Epidermal melanocyte (primary cell): ENCODE measurements around the gene P2RX6.
A peak's percentile ranks its signal among the peaks of the same experiment; 100 is the strongest.

Experiments
- DNase-seq: peaks from one replicate; pipeline ENCODE4 v3.0.0; 2011; ENCODE audit warnings: low spot score; ENCODE audit not compliant: insufficient read length

P2RX6 gene

GRCh38 chr22:21012446-21013407 is 2.2 kb upstream of the P2RX6 start:
- DNase-seq = no peak

DNA sequence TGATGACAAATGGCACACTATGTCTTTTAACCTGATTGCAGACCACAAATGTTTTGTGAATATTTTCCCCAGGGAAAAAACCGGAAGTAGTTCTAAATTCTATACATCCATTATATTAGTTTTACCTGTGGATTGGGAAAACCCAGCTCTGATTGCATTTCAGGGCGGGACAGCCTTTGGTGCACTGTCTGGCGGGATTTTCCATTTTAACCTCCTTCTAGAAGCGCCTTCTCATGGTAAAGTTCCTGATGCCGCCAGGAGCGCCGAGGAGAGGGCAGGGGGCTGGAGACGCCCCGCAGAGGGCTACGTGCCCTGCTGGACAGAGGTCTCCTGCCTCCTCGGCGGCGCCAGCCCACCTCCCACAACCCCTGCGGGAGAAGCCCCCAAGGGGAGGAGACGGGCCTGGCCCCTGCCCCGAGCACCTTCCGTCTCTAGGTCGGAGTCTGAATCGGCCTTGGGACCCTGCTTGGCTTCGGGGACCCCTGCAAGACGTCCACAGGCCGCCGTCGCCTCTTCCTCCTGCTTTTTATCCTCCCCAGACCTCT is 1.2 kb upstream of the P2RX6 start:
- no peak for DNase-seq

DNA sequence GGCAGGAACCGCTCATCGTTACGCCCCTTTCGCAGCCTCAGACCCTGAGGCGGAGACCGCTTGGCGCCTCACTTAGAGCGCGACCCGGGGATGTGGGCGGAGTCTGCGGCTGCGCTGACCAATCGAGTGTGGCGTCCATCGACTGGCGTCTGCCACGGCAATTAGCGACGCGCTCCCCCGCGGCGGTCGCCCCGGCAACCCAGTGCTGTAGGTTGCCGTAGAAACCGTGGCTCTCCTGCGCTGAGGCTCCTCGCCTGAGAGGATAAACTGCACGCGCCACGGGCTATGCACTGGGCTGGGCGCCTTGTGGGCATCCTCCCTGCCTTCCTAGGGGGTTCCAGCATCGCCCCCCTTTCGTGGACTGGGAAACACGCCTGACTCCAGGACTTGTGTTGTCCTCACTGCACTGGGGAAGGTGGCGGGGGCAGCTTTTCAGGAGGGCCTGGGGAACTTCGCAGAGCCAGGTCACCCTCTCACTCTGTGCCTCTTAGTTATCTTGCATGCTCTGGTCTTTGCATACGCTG is 701 bp upstream of the P2RX6 start:
- DNase-seq = peak; percentile 97

- no peak for DNase-seq
Measured at GRCh38 chr22:21015466-21016006, 571 bp downstream of the P2RX6 start.

DNA sequence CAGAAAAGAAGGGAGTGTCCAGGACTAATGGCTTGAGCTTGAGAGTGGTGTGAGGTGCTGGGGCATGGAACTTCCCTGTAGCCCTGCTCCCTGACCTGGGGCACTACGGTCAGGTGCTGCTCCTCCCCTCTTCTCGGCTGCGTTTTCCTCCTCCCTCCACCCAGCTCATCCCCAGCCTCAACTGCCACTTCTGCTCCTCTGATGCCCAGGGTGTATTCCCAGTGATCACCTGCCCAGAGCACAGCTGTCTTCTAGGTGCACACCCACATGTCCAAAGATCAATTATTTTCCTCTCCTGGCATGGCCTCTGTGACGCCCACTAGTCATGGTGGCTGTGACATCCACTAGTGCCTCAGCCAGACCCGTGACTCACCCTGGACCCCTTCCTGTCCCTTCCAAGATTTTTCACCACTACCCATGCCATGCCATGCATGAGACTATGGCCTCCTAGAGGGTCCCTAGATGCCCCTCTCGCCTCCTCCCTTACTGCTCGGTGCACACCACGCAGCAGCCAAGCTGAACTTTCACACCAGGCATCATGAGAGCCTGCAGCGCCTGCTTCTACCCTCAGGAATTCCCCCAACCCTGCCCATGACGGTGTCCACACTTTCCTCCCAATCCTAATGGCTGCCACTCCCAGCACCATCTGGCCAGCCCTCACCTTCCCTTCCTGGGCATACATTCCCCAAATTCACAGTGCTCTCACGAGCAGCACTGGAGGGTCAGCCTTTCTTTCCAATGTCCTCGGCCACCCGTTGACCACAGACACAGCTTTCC is 1.9 kb downstream of the P2RX6 start:
- DNase-seq = no peak

DNA sequence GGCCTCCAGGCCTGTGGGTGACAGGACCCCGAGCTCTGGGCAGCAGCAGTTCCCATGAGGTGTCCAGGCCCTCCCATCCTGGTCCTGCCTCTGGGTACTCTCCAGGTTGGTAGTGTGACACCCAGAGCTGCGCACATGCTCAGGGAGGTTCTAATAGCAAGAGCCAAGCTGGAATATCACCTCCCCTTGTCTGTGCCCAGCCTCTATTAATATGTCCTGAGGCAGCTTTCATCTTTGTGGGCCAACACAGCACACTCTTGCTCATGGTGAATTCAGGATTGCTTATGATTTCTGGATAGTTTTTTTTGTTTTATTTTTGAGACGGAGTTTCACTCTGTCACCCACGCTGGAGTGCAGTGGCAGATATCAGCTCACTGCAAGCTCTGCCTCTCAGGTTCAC is 3.3 kb downstream of the P2RX6 start:
- no peak for DNase-seq

DNA sequence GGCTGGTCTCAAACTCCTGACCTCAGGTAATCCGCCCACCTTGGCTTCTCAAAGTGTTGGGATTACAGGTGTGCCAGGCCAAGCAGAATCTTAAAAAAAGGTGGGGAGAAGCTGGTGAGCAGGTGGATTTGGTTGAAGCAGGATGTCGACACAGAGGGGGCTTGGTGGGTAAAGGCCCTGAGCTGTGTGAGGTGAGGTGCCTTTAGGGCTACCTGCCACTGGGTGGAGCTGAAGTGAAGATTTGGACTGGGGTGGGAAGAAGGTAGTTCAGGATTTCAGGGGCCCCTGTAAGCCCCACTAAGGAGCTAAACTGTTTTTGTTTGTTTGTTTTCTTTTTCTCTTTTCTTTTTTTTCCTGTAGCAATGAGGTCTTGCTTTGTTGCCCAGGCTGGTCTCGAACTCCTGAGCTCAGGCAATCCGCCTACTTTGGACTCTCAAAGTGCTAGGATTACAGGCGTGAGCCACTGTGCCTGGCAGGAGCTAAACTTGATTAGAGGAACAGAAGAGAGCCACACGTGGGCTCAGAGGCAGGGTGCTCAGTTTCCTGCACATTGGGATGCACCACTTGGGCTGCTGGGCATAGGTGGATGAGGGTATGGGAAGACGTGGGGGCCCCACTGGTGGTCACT is 6.0 kb downstream of the P2RX6 start:
- DNase-seq = no peak

DNA sequence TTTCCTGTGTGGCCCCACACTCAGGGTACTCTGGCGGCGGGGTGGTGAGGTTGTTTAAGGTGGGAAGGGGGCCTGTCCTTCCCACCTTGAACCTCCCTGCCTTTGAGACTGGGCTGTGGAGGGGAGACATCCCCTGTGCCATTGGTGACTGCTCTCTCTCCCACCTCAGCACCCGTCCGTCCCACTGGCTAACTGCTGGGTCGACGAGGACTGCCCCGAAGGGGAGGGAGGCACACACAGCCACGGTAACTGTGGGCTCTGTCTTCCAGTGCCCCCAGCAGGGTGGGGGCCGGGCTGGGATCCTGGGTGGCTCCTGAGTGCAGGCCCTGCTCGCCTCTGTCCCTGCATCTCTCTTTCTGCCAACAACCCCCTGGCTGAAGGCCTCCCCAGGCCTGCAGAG is 7.5 kb downstream of the P2RX6 start:
- DNase-seq = no peak

DNA sequence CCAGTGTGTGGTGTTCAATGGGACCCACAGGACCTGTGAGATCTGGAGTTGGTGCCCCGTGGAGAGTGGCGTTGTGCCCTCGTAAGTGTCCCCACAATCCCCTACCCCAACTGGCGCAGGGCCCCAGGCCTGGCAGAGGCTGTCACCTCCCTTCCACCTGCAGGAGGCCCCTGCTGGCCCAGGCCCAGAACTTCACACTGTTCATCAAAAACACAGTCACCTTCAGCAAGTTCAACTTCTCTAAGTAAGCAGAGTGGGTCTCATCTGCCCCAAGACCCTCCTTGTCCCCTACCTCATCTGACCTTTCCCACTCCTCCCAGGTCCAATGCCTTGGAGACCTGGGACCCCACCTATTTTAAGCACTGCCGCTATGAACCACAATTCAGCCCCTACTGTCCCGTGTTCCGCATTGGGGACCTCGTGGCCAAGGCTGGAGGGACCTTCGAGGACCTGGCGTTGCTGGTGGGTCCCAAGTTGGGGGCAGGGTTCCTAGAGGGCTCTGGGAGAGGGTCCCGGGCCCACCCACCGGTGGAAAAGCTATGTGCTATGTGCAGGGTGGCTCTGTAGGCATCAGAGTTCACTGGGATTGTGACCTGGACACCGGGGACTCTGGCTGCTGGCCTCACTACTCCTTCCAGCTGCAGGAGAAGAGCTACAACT is 8.1 kb downstream of the P2RX6 start:
- no peak for DNase-seq

- peak; percentile 5 for DNase-seq
Measured at GRCh38 chr22:21025266-21025665, 10.3 kb downstream of the P2RX6 start.

- DNase-seq = no peak
Measured at GRCh38 chr22:21025763-21026755, 11.1 kb downstream of the P2RX6 start.

DNA sequence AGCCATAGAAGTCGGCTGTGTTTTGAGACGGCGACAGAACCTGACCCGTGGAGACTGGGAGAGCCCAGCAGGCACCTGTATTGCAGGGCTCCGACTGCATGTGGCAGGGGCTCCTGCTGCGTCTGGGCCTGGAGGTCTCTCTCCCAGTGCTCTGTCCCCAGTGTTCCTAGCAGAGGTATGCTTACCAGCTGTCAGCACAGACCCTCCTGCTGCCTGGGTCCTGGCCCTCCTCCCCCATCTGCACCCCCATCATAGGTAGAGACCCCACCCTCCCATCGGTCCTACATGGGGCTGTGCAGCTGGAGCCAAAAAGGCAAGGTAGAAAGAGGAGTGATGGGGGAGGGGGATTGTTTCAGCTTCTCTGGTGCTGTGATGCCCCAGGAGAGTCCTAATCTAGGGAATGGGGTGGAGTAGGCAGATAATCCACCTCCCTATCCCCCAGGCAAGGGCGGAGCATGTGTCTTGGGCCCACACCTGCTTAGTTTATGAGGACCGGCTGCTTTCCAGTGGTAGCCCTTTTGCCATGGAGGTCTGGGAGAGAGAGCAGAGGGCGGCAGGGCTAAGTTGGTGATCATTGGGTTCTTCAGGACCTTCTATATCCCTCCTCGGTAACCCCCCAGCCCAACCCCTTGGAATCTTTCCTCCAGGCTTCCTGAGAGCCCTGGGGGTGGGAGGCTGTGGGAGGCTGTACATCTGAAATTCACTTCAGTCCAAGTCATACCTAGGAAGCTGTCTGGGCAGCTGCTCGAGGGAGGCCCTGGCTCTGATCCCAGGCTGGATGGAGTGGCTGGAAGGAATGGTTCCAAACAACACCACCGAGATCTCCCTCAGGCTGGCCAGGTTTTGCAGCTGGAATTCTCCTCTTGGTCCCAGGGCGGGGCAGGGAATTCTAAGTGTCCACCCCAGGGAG is 12.1 kb downstream of the P2RX6 start:
- DNase-seq = no peak

DNA sequence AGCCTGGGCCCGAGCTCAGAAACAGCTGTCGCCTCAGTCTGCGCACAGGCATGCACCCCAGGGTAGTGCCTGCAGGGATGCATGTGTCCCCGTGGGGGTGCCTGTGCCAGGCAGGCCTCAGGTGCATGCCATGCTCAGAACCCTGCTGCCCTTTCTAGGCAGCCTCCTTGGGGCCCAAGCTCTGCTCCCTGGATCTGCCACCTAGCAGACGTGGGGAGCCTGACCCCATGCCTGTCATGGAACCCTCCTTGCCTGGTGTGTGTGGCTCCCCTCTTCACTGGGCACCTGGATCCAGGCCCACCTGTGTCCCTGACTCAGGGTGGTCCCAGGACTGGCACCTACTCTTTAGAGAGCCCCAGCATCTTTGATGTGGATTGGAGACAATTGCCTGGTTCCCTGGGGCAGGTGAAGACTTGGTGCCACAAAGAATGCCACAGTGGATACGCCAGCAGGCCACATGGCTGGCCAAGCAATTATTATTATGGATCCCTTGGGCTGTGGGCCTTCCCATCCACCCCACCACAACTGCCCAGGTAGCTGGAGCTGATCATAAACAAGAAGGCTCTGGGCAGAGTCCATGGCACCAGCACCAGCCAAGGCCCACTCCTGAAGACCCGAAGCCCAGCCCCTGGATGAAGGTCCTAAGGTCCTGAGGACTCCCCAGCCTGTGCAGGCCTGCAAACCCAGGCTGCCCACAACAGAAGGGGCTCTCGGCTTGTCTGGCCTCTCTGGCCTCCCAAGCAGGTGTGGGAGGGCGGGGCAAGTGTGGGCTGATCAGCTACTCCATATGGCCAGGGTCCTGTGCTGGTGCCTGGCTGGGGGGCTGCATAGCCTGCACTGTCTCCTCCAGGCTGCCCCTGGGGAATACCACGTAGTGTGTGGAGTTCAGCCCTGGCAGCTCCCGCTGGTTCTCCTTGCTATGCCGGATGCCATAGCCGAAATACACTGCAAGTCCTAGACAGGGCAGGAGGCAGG is 13.6 kb downstream of the P2RX6 start:
- peak; percentile 4 for DNase-seq

DNA sequence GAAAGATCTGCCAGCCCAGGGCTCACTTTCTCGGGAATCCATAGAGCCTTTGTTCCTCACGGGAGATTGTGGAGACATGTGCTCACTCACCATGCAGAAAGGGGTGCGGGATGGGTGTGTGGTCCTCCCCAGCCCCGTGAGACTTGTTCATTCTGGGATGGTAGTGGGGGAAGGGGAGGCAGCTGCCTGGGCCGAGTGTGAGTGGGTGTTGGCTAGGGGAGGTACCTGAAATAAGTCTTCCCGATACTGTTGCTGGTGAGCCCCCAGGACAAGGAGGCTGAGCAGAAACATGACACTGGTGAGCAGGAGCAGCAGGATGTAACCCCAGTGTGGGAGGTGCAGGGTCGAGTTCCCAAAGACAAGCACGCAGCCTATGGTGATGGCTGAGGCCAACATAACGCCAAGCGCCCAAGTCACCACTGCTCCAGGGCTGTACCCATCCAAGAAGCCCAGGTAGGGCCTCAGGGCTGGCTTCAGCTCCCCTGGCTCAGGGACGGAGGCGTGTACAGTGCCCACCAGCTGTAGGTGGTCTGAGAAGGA is 14.6 kb downstream of the P2RX6 start:
- DNase-seq = no peak

DNA sequence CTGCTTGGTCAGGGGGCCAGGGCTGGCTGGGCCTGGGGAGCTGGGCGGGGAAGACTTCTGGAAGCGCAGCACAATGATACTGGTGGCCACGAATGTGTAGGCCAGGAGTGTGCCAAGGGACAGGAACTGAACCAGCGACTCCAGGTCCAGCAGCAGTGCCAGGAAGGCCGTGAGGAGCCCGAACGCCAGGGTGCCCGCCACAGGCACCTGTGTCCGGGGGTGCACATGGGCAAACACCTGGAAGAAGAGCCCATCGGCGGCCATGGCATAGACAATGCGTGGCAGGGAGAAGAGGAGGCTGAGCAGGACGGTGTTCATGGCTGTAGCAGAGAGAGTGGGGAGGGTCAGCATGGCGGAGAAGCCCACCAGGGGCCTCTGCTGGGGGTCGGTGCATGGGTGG is 15.1 kb downstream of the P2RX6 start:
- no peak for DNase-seq

DNA sequence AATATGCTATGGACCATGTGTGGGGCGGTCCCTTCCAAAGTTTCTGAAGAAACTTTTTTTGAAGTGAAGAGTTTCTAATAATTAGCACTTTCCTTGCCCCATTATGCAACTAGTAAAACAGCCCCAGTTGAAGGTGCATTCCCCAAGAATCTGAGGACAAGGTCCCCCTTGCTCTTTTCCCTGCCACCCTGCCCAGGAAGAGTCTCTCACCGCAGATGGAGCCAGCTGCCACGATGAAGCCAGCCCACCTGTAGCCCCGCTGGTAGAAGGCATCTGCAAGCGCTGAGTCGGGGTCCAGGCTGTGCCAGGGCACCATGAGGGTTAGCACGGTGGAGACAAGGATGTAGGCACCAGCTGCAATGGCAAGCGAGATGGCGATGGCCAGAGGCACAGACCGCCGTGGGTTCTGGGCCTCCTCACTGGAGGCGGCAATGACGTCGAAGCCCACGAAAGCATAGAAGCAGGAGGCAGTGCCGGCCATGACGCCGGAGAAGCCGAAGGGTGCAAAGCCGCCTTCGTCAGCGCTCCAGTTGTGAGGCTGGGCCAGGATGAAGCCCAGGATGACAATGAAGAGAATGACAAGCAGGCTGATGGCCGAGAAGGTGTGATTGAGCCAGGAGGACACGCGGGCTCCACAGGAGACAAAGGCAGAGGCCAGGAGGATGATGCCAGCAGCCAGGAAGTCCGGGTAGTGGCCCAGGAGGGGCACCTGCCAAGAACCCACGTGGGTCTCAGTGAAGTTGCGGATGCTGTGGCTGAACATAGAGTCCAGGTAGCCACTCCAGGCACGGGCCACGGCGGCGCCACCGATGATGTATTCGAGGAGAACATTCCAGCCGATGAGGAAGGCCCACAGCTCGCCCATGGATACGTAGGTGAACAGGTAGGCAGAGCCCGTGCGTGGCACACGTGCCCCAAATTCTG is 15.9 kb downstream of the P2RX6 start:
- DNase-seq = peak; percentile 4
